ENCODE results near the gene TMEM269.

Gene TMEM269, protein sequence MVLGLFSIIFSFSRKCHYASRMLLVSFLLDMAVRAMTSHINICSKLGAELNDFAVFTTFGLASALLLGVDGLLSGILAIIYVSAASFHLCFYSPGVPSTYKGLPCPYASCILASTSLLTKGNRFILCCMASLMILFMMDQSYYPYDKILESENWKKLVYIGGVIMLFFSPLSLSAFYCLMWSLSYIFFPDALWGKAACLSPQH

DNA sequence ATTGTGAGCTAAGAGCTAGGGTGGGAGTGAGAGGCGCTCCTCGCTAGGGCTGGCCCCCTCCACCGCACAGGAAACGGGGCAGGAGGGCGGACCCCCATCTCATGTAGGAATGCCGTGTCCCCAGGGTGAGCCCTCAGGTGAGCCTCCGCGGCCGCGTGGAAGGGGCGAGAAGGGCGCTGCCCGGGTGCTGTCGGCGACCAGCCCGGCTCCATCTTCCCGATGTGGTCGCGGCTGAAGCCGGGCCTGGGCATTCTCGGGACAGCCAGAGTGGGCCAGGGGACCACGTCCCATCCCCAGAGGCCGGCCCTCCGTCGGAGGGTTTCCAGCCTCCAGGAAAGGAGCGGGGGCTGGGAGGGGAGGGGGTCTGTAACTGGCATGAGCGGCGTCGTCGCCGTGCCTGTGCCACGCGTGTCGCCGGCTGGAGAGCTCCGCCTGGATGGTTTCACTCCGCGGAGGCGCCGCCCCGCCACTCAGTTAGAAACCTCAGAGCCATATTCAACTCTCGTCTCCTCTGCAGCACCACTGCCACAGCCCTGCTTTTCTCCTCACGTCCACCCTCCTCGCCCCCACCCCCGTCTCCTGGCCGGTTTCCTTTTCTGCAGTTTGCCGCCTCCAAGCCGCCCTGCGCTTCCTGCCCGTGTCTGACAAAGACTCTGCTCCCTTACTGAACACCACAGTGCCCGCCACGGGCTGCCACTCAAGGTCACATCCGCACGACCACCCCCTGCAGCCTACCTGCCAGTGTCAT lies at the start of gene TMEM269:
Gene TMEM269 (plus strand): TSS at position 46 of the 748 bp plus-strand sequence. CDS start 4,903 bp downstream, outside the sequence.
- no peak for DNase-seq (ENCODE audit: low read depth)

DNA sequence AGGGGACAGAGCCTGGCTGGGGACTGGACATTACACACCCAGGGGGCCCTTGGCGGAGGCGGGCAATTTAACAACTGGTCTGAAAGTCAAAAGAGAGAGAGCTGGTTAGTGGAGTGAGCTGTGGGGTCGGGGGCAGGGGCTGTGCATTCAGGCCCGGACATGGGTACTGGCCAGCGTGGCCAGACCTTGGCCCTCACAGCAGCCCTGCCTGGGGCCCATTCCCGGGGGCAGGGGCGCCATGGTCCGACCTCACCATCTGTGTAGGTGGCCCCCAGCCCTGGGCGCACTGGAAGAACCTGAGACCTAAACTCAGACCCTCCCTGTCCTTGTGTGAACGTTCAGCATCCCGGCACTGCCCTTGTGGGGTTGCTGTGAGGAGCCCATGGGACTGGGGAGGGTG lies 49.7 kb upstream of the TMEM269 start:
- DNase-seq (ENCODE audit: low read depth), result no peak

DNA sequence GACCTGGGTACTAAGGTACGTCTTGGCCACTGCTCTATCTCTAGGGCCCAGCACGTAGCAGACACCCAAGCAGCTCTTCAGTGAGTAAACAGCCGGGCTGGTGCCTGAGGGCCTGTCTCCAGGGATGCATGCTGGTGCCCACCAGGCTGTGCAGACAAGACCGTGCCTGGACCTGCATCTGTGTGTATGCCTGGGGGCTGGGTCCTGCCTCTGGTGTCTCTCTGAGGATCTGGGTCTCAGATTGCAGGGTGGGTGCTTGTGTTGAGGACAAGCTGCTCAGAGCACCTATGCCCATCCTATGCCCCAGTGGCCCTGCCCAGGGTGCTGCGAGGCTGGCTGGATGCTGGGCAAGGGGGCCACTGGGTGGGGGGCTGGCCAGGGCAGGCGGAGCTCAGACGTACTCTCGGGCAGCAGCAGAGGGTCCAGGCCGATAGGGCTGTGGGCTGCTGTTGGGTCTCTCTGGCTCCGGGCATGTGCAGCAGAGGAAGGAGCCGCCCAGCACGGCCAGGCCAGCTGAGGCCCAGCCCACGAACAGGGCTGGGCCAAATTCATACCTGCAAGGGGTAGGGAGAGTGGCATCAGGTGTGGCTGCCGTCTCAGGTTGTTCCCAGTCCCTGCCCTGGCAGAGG lies 49.2 kb upstream of the TMEM269 start:
- no peak for DNase-seq (ENCODE audit: low read depth)

DNA sequence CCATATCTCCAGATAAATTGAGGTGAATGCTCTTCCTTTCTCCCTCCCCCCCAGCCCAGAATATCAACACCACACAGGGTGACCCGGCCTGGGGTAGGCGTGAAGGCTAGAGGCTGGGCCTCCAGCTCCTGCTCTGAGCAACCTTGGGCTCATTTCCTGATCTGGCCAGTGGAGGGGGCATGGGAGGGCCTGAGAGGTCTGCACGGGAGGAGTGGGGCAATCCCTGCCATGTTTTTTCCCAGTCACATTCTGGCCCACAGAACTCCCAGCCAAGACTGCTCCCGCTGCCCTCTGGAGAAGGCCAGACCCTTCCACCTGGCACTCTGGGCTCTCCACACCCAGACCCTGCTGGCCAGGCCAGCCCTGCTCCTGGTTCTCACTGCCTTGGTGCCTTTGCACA lies 48.6 kb upstream of the TMEM269 start:
- peak; percentile 61 for DNase-seq (ENCODE audit: low read depth)

DNA sequence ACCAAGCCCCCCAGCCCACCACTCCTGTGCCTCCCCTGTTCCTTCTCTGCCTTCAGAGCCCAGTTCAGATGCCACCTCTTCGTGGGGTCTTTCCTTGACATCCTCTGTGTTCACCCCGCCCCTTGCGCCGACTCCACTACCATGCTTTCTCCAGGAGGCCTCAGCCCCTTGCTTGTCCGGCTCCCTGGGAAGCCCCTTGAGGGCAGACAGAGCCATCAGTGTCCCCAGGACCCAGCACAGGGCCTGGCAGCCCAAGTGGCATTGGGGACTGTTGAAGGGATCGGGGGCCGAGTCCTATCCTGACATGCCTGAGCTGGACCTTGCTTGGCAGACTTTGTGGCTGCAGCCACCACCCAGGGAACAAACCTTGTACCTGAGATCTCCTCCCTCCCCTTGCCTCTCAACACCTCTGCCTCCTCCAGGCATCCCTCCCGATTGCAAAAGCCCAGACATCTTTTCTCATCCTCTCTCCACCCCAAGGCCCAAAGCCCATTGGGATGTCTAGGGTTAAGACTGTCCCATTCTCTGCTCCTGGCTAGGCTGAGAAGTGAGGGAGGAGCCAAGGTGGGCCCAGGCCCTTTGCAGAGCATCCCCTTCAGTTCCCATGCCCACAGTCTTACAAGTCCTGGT lies 48.1 kb upstream of the TMEM269 start:
- DNase-seq (ENCODE audit: low read depth), result no peak

DNA sequence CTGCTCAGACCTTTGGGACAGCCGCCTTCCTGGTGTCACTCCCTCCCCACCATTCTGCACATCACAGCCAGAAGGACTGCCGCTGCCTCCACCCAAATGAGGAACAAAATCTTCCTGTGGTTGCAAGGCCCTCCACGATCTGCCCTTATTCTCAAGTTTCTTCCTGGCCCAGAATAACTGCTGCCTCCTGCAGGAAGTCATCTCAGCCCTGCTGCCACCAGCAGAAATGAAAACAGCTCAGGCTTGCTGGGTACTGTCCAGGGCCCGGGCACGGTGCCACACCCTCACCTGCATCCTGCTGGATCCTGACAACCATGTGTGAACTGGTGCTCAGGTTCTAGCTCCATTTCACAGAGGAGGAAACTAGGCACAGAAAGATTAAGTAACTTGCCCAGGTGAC lies 47.5 kb upstream of the TMEM269 start:
- no peak for DNase-seq (ENCODE audit: low read depth)

DNA sequence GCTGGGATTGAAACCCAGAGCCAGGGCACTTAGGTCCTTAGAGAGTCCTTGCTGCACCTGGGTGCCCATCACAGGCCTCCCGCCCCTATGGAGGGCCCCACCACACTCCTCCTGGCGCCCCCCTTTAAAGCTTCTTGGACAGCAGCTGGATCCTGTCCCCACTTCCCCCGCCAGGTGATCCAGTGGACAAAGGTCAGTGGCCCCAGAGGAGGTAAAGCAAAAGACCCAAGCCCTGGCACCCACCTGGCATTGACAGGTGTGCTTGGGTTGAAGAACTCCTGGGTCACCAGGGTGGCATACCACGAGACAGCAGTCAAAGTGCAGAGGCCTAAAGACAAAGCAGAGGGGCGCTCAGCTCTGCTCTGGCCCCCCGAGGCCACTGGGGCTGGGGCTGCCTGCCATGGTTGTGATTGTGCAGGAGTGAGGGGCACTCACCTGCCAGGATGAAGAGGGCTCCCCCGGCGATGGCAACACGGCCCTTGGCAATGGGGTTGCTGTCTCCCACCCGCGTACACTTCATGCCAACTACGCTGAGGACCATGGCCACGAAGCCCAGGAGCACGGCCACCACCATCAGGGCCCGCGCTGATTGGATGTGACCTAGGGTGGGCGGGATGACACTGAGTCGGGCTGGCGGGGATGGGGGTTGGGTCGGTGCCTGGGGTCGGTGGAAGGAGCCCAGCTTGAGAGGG lies 46.7 kb upstream of the TMEM269 start:
- DNase-seq (ENCODE audit: low read depth), result no peak

DNA sequence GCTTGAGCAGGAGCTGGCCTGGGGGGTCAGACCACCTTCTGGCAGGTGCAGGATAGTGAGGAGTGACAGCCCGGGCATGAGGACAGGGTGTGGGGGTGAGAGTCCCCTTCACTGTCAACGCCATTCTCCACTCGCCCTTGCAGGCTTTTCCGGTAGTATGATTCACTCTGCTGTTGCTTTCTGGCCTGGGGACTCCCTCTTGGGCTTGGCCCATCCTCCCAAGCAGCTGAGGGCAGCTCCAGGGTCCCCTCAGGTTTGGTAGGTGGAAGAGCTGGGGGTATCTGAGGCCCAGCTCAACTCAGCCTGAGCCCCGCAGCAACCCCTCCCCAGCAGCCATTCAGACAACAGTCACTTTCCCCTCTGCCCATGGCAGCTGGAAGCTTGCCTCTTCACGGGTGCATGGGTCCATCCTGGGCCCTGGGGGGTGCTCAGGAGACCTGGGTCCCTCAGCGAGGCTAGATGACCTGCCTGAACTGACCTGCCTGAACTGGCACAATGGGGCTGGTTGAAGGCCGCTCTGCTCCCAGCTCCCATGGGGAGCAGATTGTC lies 46.0 kb upstream of the TMEM269 start:
- no peak for DNase-seq (ENCODE audit: low read depth)

DNA sequence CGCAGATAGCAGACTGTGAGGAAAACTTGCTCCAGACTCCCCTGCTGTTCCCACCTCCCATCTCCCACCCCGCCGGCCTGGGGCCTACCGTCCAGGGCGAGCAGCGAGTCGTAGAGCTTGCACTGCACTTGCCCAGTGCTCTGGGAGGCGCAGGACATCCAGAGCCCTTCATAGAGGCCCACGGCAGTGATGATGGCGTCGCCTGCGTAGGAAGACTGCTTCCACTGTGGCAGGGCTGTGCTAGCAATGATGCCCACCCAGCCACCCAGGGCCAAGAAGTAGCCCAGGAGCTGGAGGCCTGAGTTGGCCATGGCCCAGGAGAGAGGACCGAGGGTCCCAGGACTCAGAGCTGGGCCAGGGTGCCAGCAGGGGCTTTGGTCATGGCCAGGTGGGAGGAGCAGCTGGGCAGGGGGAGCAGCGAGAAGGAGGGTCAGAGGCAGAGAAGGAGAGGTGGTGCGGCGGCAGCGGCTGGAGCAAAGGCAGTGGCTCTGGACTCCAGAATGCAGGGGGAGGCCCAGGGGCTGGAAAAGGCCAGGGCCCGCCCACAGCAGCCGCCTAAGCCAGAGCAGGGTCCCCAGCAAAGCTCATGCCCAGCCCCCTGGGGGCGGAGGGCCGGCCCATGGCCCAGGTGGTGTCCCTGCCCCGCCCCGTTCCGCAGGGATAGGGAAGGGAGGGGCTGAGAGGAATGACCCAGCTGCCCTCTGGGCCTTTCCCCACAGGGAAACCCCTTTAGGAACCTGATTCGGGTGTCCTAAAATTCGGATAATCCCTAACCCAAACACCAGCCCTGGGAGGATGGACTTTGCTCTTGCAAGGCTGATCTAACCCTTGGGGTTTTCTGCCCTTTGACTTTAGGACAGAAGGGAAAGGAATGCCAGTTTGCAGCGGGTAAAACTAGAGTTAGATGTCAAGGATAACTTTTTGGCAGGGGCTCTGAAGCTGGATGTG lies 44.8 kb upstream of the TMEM269 start, which contains the start of gene CLDN19:
Gene CLDN19 (minus strand): TSS at position 484 of the 948 bp plus-strand sequence. CDS start 173 bp downstream, at position 311.
- DNase-seq (ENCODE audit: low read depth), result no peak

DNA sequence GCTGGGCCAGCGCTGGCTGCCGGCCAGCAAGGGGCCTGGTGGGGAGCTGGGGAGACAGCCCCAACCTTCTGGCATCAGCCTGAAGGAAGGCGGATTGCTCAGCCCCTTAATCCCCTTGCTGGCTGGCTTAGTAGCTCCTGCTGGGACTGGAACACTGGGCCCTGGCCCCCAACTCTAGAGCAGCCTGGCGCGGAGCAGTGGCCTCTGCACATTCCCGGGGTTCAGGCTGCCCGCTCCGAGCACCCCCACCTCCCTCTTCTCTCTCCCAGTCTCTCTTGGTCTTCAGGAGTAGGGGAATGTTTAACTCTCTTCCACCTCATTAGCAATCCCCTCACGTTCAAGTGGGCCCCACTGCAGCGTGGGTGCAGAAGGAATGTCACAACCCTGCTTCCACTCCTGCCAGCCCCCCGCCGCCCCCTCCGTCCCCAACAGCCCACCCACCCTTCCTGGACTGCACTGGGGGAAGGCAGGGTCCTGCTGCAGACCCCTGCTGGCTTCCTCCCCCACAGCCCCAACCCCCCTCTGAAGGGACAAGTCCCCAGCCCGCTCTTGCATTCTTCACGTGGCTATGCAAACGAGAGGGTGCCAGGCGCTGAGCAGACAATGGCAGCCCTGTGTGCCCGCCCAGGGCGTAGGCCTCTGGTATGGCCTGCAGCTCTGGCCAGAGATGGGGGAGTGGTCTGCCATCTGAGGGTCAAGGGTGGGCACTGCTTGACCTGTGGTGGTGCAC lies 43.8 kb upstream of the TMEM269 start:
- DNase-seq (ENCODE audit: low read depth), result no peak

DNA sequence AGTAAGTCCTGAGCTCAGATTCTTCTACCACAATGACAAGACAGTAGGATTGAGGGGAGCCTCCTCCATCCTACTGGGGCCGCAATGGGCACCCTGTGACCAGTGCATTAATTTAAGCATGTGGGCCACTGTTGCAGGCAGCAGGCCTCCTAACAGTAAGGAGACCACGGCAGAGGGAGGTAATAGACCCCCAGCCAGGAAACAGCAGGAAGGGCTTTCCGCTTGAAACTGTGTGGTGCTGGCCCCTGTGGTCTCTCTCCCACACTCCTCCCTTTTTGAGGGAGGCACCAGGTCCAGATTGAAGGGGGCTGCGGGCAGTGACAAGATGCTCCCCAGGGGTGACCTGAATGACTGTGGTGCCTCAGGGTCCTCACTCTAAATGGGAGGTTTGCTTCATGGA lies 43.1 kb upstream of the TMEM269 start:
- no peak for DNase-seq (ENCODE audit: low read depth)

DNA sequence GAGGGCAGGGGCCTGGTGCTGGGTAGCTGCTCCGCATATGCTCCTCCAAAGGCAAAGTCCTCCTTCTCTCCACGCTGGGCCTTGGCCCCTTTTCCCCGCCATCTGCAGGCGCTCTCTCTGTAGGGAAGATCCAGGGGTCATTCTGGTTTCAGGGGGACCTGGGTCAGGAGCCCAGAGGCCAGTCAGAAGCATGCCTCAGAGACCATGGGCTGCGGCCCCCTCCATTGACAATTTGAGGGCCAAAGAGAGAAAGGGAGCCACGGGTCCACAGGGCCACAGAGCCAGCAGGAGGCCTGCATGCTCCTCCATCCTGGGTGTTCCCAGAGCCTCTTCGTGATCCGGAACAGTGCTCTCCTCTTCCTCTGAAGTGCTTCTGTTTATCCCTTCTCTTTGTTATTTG lies 42.6 kb upstream of the TMEM269 start:
- no peak for DNase-seq (ENCODE audit: low read depth)

DNA sequence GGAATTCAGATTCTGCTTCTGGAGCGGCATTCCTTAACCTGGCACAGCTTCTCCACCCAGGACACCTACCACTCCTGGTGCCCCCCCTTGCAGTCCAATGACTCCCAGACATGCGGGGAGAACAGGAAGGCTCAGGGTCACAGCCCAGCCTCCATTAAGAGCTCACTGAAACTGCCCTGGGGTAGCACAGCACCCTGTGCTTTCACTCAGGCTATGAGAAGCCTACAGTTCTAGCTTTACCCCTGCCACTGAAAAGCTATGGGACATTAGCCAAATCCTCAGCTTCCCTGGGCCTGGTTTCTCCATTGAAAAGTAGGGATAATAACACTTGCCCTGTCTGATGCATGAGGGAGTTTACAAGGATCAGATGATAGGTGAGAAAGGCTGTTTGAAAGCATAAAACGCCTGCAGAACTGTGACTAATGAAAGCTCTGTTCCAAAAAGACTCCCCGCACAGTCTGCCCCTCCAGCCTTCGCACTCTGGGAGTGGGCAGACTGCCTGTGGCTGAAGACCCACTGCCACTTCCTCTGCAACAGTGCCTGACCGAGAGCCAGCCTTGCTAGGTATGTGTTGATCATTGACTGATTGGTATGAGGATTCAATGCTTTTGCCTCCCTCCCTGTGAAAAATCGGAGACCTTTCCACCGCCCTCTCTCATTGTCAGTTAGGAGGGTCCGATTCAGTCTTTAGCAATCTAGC lies 42.0 kb upstream of the TMEM269 start:
- no peak for DNase-seq (ENCODE audit: low read depth)

DNA sequence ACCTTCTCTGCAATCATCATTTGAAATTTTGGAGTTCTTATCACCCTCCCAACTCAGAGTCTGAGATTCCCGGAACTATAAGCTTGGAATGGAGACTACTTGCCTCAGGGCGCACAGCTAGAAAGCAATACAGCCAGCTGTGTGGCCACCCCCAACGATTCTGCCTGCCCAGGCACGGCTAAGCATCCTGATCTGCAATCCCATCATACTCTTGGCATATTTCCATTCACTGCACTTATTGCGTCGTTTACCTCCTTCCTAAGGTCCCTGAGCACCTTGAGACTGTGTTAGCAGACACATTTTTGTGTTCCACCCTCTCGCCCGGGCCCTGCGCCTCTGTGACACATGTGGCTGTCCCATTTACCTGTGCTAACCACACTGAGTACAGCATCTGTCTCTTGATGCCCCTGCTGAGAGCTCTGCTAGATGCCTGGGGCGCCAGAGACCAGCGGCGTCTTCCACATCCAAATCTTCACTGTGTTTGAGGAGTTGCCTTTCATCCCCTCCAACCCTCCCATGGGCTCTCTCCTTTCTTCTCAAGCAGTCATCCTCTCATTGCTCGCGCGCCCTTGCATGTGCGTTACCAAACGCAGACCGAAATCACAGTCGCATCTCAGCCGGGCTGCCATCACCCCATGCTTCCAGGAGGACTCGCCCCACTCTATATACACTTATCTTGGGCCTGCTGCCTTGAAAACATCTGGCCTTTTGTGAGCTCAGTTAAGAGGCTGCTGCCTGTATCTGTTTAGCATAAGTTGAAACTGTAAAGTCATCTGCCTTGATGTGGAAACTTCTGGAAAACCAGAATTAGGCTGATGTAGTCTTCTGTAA lies 41.3 kb upstream of the TMEM269 start:
- DNase-seq (ENCODE audit: low read depth), result no peak

DNA sequence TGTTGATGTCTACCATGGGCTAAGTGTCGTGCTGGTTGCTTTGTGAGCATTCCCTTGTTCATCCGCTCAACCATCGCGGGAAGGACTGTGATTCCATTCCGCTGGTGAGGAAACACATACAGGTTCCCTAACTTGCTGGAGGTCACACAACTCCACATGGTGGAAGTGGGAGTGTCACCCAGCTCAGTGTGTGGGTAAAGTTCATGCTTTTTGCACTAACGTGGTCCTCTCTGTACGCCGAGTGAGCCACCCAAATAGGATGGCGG lies 40.7 kb upstream of the TMEM269 start:
- DNase-seq (ENCODE audit: low read depth), result no peak

DNA sequence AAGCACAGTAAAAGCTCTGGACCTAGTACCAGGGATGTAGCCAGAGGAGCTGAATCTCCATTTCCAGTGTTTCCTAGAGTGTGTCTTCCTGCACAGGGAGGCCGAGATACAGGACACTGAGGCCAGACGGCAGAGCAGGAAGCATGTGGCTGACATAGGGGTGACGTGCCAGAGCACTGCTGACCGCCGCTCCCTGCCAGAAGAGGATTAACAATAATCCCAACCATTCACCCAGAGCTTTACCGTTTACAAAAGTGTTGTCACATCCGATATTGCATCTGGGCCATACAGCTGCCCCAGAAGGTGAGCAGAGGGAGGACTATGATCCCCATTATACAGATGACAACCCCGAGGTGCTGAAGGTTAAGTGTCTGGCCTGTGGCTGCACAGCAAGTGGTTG lies 38.9 kb upstream of the TMEM269 start:
- no peak for DNase-seq (ENCODE audit: low read depth)

DNA sequence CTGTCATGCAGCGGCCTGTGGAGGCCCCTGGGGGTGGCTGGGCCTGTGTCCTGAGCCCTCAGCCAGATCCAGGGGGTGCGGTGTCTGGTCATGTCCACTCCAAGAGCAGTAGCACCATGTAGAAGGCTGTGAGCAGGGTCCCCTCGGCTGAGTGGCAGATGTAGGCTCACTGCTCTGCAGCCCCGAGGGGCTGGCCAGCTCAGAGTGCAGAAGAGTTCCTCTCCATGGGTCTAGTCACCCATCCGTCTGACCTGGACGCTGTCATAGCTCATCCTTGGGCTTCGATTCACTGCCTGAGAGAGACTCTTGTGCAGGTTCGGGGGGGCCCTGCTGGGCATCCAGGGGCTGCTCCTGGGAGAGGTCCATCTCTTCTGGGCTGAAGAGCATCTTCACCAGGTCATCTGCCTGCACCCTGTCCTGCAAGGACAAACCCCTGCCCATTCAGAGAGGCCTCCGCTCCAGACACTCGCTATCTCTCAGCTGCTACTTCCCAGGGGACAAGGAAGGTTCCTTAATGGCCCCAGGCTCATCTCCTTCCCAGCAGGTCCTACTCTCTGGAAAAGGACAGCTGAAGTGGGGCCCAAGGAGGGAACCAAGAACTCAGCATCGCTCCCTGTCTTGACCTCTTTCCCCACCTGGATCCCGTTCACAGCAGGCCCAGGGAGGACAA lies 38.2 kb upstream of the TMEM269 start:
- DNase-seq (ENCODE audit: low read depth), result no peak

DNA sequence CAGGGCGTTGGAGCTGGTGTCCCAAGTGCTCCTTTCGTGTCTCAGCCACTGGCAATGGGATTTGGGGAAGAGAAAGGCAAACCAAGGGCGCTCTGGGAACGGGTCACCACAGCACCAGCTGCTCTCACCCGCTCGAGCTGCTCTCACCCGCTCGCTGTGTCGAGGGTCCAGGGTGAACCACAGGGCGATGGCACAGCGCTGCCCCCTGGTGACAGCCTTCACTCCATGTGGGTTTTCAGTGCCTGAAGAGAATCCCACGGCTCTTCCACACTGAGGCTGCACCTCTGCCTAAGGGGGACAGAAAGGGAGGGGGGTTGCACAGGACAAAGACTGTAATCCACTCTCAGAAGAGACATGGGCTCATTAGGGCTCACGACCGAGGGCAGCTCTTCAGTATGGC lies 37.7 kb upstream of the TMEM269 start:
- peak; percentile 19 for DNase-seq (ENCODE audit: low read depth)
